GM21529 (cell line): ENCODE measurements around the gene CFAP20.
"Not testable (repeated sequence)": the region's sequence is repeated elsewhere in the genome, so short reads cannot be mapped to it uniquely, and the experiment has no call there.

ENCODE experiments used
- ATAC-seq: cut with Tn5 transposase; IDR thresholded peaks from one replicate; pipeline ENCODE4 v1.9.1; 2021; ENCODE audit not compliant: unreplicated experiment

Gene CFAP20

DNA sequence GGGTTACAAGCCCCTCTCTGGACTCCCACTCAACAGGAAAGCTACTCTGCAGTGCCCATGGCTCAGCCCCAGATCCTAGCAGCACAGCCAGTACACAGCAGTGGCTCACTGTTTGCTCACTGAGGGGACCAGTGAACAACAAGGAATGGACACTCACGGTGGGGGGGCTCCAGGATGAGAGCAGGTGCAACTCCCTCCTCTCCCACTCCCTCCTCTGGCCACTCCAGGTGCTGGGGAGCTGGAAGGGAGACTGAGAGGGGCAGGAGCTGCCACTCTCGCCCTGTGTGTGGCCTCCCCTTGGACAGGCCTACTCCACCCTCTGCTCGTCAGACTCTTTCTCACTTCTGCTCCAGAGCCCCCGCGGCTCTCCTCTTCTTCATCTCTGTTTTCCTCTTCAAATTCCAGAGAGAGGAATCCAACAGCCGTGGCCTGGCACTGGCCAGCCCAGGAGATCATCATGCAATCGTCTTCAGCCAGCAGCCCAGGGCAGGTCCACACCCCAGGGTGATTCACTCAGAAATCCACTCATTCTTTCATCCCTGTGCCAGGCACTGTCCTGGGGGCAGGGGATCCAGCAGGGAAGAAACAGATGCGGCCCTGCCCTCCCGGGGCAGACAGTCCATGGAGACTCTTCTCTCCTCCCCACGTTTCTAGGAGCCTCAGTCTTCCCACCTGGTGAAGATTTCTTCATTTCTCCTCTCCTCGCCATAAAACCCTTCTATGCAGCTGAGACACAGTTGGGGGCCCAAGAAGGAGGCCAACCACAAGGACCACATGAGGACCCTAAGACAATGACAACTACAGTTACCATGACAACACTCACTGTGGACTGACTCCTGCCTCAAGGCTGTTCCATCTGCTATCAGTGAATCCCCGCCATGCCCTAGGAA, 30.7 kb downstream of the CFAP20 start:
- no peak for ATAC-seq

DNA sequence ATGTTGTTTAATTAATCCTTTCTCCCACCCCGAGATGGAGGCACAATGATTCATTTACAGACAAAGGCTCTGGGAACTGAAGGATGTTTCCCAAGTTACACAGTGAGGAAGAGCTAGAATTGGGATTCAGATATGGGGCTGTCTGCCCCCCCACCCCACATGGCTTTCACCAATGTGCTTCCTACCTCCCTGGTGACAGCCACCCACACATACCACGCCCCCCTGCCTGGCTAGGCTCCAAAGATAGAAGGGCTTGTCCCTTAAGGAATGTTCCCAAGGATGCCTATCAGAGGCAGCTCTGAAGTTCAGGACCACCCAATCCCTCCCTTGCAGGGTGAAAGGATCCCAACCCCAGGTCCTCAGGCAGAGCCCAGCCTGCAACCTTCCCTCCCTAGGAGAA, 32.9 kb downstream of the CFAP20 start:
- ATAC-seq: no peak

DNA sequence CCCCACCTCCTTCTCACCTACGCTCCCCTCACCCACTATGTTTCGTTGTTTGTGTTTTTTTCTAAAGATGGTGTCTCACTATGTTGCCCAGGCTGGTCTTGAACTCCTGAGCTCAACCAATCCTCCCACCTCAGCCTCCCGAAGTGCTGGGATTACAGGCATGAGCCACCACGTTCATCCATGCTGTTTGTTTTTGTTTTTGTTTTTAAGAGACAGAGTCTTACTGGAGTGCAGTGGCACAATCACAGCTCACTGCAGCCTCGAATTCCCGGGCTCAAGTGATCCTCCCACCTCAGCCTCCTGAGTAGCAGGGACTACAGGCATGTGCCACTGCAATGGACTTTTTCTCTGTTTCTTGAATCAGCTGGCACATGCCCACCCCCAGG, 33.6 kb downstream of the CFAP20 start:
- ATAC-seq: not testable (repeated sequence)

DNA sequence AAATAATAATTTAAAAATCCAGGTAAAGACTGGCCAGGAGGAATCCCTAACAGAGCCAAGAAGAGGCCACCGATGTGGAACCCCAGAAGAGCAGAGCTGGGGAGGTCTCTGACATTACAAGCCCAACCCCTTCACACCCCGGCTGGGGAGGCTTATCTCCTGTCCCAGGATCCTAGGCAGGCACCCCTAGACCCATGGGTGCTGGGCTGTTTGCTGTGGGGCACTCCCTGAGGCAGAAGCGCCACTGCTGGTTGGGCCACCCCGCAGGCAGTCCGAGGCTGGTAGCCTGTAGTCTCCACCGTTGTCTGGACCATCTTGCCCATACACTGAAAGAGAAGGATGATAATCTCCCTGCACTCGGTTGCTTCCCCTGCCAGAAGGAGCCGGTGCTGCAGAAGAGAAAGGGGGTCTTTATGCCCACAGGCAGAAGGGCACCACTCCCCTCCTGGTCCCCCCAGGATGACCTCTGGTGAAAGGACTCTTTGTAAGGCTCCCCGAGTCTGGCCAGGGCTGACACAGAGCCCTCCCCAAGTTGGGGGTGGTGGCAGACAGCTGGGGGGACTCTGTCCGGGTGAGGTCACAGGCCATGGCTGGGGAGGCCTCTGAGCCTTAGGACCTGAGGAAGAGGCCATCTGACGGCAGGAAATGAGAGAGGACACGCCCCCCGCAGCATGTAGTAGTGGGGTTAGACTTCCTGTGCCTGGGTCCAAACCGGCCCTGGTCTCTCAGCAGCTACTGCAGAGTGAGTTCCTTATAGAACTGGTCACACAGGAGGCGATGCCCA, 34.2 kb downstream of the CFAP20 start:
- no peak for ATAC-seq

DNA sequence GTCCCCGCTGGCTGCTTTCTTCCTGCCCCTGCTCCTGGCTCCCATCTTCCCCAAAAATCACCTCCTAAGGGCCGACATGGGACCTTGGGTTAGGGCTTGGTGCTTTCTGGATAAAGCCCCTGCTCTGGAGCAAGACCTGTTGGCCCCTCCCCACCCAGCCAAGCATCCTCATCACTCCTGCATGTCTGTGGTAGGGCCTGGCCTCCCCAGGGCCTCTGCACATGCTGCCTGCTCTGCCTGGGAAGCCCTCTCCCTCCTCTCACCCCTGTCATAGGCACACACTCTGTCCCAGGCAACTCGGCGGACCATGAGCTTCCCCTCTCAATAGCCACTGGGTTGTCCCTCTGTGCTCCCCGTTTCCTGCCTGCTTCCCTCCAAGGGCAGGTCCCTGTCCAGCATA, 35.2 kb downstream of the CFAP20 start:
- no peak for ATAC-seq

DNA sequence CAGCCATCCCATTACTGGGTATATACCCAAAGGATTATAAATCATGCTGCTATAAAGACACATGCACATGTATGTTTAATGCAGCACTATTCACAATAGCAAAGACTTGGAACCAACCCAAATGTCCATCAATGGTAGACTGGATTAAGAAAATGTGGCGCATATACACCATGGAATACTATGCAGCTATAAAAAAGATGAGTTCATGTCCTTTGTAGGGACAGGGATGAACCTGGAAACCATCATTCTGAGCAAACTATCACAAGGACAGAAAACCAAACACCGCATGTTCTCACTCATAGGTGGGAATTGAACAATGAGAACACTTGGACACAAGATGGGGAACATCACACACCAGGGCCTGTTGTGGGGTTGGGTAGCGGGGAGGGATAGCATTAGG, 38.8 kb downstream of the CFAP20 start:
- ATAC-seq: not testable (repeated sequence)

DNA sequence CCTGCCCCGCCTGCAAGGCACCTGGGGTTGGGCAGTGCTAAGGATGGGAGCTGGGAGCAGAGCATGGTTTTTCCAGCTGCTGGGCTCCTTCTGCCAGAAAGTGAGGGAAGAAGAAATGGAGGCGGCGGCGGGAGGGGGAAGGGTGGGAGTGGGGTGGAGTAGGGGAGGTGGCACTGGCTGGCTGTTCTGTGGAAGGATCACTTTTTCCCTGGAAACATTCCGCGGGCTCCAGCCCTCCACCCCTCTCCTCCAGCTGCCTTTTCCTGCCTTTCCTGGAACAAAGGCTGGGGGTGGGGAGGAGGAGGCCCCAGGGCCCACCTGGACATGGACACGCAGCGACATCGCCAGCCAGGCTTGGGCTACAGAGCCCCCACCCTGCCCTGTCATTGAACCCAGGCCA, 41.1 kb downstream of the CFAP20 start:
- ATAC-seq: no peak

DNA sequence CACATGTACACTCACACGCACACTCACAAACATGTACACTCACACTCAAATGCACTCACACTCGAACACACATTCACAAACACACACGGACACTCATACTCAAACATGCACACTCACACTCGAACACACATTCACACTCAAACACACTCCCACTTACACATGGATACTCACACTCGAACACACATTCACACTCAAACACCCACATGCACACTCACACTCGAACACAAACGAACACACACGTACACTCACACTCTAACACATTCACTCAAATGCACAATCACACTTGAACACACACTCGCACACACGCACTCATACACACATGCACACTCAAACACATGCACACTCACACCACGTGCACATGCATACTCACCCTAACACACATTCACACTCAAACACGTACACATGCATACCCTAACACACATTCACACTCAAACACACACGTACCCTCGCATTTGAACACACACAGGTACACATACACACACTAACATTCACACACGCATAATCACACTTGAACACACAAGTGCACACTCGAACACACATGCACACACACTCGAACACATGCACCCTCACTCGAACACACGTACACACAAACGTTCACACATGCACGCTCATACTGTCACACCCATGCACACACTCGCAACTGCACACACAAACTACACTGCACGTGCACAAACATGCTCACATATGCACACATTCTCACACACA, 41.8 kb downstream of the CFAP20 start:
- ATAC-seq: no peak

DNA sequence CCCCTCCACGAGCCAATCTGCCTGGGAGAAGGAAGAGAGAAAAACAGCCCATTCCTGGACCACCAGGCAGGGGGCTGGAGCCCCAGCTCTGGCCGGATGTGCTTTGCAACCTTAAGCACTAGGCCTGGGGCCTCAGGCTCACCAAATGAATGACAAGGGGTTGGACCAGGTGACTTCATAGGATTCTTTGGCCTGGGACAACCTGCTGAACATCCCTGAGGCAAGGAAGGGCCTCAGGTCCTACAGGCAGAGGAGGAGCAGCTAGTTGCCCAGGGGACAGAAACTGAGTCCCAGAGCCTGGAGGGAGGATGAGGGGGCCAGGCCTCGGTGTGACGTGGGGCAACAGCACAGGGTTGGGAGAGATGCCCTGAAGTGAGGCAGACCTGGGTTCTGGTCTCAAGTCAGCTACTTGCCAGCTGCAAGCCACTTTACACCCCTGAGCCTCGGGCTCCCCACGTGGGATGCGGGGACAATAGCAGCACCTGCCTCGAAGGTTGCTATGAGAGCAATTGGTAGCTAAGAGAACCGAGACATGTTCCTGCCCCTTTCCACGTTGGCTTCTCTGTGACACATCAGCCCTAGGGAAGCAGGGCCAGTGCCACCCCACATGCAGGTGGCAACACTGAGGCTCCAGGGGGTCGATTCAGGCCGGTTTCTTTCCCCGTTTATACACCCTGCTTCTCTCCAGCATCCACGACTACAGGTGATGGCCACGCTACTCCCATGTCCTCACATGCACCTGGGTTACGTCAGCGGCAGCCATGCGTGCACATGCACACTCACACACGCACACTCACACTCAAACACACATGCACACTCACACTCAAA, 42.6 kb downstream of the CFAP20 start:
- ATAC-seq: no peak

DNA sequence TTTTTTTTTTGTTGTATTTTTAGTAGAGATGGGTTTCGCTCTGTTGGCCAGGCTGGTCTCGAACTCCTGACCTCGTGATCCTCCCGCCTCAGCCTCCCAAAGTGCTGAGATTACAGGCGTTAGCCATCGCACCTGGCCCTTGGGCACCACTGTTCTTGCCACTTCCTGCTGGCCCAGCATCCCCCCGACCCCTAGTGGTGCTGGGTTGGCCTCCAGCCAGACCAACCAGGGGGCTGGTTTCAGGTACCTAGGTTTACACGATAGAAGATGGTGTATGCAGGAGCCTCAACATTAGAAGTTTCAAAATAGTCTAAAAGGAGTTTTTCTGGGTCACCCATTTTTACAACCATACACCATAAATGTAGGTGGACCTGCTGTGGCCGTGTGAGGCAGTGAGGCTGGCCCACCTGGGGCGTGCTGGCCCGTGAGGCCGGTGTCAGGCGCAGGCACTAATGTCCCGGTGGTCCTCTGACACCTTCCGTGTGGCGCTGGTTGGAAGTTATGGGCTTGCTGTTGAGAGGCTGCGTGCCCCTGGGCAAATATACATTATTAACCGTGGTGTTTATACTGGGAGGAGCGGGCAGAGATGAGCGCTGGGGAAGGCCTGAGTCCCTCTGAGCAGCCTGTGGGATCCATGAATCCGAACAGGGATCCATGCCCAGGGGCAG, 43.5 kb downstream of the CFAP20 start:
- ATAC-seq: no peak

DNA sequence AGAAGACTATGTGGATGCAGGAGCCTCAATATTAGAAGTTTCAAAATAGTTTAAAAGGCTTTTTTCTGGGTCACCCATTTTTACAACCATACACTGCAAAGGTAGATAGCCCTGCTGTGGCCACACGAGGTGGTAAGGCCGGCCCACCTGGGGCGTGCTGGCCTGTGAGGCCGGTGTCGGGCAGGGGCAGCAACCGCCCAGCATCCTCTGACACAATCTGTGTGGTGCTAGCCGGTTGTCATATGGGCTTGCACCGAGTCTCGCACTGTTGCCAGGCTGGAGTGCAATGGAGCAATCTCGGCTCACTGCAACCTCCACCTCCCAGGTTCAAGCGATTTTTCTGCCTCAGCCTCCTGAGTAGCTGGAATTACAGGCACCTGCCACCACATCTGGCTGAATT, 44.0 kb downstream of the CFAP20 start:
- ATAC-seq: no peak

DNA sequence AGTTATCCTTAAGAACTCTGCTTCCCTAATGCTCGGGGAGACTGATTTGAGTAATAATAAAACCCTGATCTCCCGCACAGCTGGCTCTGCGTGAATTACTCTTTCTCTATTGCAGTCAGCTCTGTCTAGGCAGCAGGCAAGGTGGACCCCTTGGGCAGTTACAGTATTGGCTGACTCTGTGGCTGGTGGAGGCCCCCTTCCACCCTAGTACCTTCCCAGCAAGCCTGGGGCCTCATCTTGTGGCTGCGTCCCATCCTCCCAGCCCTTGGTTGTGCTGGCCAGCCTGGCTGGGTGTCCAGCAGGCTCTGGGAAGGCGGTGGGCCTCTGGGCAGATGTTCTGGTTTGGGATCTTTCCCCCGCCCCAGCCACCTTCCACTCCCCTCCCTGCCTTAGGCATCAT, 44.5 kb downstream of the CFAP20 start:
- no peak for ATAC-seq

DNA sequence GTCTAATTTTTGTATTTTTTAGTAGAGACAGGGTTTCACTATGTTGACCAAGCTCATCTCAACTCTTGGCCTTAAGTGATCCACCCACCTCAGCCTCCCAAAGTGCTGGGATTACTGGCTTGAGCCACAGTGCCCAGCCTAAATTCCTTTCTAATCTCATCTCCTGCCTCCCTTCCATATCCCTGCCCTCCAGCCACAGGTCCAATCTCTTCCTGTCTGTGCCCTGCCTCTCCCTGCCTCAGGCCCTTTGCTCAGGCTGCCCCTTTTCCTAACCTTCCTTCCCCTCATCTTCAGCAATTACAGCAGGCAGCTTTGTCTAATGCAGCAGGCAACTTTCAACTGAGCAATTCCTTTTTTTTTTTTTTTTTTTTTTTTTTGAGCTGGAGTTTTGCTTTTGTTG, 46.8 kb downstream of the CFAP20 start:
- no peak for ATAC-seq

DNA sequence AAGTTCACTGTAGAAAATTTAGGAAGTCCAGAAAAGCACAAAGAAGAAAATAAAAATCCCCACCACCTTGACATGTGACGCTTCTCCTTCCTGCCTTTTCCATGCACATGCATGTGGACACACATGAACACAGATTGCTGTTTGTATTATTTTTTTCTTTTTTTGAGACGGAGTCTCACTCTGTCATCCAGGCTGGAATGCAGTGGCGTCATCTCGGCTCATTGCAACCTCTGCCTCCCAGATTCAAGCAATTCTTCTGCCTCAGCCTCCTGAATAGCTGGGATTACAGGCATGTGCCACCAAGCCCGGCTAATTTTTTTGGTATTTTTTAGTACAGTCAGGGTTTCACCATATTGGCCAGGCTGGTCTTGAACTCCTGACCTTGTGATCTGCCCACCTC, 48.5 kb downstream of the CFAP20 start:
- ATAC-seq: not testable (repeated sequence)

DNA sequence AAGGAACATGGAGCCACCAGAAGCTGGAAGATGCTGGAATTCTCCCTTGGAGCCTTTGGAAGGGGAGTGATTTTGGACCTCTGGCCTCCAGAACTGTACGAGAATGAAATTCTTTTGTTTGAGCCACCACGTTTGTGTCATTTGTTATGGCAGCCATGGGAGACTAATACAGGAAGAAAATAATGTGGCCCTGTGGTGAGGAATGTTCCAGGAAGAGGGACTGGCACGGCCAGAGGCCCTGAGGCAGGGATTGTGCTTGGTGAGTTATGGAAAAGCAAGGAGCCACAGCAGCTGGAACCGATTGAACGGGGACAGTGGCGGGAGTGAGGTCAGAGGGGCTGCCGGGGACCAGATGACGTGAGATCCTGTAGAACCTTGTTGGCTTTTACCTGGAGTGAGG, 51.4 kb downstream of the CFAP20 start:
- no peak for ATAC-seq

DNA sequence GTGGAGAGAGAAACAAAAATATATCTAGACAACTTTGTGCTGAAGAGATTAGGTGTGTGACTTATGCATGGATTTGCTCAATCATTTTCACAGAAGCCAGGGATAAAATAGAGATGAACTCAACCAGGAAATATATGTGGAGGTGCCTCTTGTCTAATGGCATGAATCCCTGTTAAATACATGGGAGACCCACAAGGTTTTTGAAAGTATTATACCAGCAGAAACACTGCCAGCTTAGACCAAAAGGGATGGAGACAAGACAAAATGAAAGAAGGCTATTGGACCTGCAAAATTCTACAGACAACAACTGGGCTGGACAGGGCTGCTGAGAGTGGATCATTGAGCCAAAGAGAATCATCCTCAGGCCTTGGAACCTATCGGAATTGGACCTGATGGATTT, 52.7 kb downstream of the CFAP20 start:
- no peak for ATAC-seq

DNA sequence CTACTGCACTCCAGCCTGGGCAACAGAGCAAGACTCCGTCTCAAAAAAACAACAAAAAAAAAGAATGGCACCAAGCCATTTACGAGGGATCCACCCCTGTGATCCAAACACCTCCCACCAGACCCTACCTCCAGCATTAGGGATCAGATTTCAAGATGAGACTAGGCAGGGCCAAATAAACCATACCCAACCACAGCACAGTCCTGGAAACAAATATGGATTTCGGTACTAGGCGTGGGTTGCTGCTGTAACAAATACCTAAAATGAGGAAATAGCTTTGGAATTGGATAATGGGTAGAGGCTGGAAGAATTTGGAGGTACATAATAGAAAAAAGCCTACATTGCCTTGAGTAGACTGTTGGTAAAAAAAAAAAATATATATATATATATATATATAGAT, 54.5 kb downstream of the CFAP20 start:
- no peak for ATAC-seq

DNA sequence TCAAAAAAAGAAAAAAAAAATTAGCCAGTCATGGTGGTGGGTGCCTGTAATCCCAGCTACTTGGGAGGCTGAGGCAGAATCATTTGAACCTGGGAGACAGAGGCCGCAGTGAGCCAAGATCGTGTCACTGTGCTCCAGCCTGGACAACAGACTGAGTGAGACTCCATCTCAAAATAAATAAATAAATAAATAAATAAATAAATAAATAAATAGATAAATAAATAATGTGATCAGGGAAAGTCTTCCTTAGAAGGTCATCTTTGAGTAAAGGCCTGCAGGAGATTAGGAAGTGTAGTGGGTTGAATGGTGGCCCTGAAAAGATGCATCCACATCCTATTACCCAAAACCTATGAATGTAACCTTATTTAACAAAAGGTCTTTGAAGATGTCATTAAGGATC, 56.1 kb downstream of the CFAP20 start:
- ATAC-seq: not testable (repeated sequence)

DNA sequence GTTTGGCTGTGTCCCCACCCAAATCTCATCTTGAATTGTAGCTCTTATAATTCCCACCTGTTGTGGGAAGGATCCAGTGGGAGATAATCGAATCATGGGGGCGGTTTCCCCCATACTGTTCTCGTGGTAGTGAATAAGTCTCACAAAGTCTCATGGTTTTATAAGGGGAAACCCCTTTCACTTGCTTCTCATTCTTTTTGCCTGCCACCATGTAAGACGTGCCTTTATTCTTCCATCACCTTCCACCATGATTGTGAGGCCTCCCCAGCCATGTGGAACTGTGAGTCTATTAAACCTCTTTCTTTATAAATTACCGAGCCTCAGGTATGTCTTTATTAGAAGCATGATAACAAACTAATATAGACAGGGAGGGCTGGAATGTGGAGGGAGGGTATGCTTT, 57.0 kb downstream of the CFAP20 start:
- ATAC-seq: not testable (repeated sequence)

DNA sequence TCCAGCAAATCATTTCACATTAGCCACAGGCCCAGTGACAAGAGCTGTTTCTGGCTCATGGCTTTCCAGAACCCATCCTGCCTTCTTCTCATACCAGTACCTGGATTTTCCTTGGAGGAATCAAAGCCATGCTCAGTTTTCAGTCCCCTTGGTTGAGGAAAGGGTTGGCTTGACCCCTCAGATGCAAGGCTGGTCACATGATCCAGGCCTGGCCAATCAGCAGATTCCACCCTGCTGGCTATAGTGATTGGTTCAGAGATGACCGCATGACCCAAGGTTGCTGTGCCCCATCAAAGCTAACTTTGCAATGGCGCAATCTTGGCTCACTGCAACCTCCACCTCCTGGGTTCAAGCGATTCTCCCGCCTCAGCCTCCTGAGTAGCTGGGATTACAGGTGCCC, 58.6 kb downstream of the CFAP20 start:
- ATAC-seq: no peak
